PC-3 (cell line): ENCODE data around the gene PCBP3. TPM values are rescaled to one million over a fixed set of nuclear protein-coding genes. Genes with fewer than 3 reads are reported as not detected.

ENCODE experiments used
- ATAC-seq: fragments of 200-7000 bp; cut with Tn5 transposase; 2 replicates; pipeline ENCODE4 v1.9.1; 2020; ENCODE audit warnings: mild to moderate bottlenecking, moderate library complexity
- BruUV-seq: library from RNA; stranded (reverse); fragments of 400-500 nt; replicated peaks from 2 replicates; lab custom pipeline; 2021; lab: Mats Ljungman, UMichigan
- CTCF ChIA-PET: fragments of 300-600 bp; sonication (Branson Sonifier 250); formaldehyde crosslinking; loops from one replicate; lab custom pipeline; 2022; ENCODE audit warnings: antibody characterized with exemption; lab: Charles Lee
- POLR2A ChIA-PET: fragments of 300-600 bp; sonication (Branson Sonifier 250); formaldehyde crosslinking; loops from one replicate; lab custom pipeline; 2022; ENCODE audit warnings: antibody characterized with exemption; ENCODE audit not compliant: unreplicated experiment; lab: Charles Lee
- DNase-seq: peaks from one replicate; pipeline ENCODE4 v3.0.0-alpha.2; 2015
- H2AFZ ChIP-seq: fragments of 300-600 bp; sonication (generic); 2 replicates; pipeline ENCODE4 v1.6.0; 2016; ENCODE audit warnings: antibody characterized with exemption, low read length
- H3F3A ChIP-seq: fragments of 300-600 bp; sonication (generic); one replicate; pipeline ENCODE4 v1.6.0; 2017; ENCODE audit warnings: antibody characterized with exemption, low read length, control low read depth, mild to moderate bottlenecking; ENCODE audit not compliant: unreplicated experiment
- H3K27ac ChIP-seq: fragments of 300-600 bp; sonication (generic); 2 replicates; pipeline ENCODE4 v1.5.1; 2016; ENCODE audit warnings: mild to moderate bottlenecking, low read length
- H3K27me3 ChIP-seq: fragments of 300-600 bp; sonication (generic); 2 replicates; pipeline ENCODE4 v1.6.1; 2016; ENCODE audit warnings: low read length, mixed read lengths
- H3K36me3 ChIP-seq: fragments of 300-600 bp; sonication (generic); 2 replicates; pipeline ENCODE4 v1.6.1; 2016; ENCODE audit warnings: low read depth, mixed run types, low read length, mixed read lengths
- H3K4me1 ChIP-seq: fragments of 300-600 bp; sonication (generic); 2 replicates; pipeline ENCODE4 v1.5.1; 2016; ENCODE audit warnings: low read length; ENCODE audit not compliant: insufficient read depth
- H3K4me2 ChIP-seq: fragments of 300-600 bp; sonication (generic); 2 replicates; pipeline ENCODE4 v1.6.0; 2016; ENCODE audit warnings: low read length
- H3K4me3 ChIP-seq: fragments of 300-600 bp; sonication (generic); 2 replicates; pipeline ENCODE4 v1.5.1; 2016; ENCODE audit warnings: mild to moderate bottlenecking, low read length, mixed read lengths
- H3K79me2 ChIP-seq: fragments of 300-600 bp; sonication (generic); 2 replicates; pipeline ENCODE4 v1.6.1; 2017; ENCODE audit warnings: low read length, mixed read lengths
- H3K9ac ChIP-seq: fragments of 300-600 bp; sonication (generic); 2 replicates; pipeline ENCODE4 v1.6.0; 2016; ENCODE audit warnings: mild to moderate bottlenecking, low read length
- H3K9me2 ChIP-seq: fragments of 300-600 bp; sonication (generic); replicated peaks from 2 replicates; pipeline ENCODE4 v1.6.1; 2016; ENCODE audit warnings: mixed run types, low read length, mixed read lengths
- H3K9me3 ChIP-seq: fragments of 300-600 bp; sonication (generic); 2 replicates; pipeline ENCODE4 v1.6.1; 2016; ENCODE audit warnings: low read length, mixed read lengths
- H4K20me1 ChIP-seq: fragments of 300-600 bp; sonication (generic); 2 replicates; pipeline ENCODE4 v1.6.1; 2016; ENCODE audit warnings: low read length, mixed read lengths
- EZH2 ChIP-seq: fragments of 300-600 bp; sonication (generic); IDR thresholded peaks from one replicate; pipeline ENCODE4 v1.6.1; 2017; ENCODE audit warnings: antibody characterized with exemption, mild to moderate bottlenecking, low read length; ENCODE audit not compliant: unreplicated experiment
- EZH2phosphoT487 ChIP-seq: fragments of 300-600 bp; sonication (generic); IDR thresholded peaks from 2 replicates; pipeline ENCODE4 v1.6.1; 2018; ENCODE audit warnings: mild to moderate bottlenecking, antibody characterized with exemption, low read length, borderline replicate concordance
- intact Hi-C: fragments of 100-400 bp; cut with micrococcal nuclease; formaldehyde crosslinking; loops from 2 replicates; pipeline ENCODE4 v1.9.0; 2023
- total RNA-seq: library from RNA; depleted of rRNA; stranded (reverse); fragments of >200 nt; gene quantifications from 2 replicates; pipeline ENCODE4 v1.2.3, GENCODE V29; 2014
- TF ChIP-seq, protein P1 (sequence below): fragments of 300-600 bp; sonication (generic); conservative IDR thresholded peaks from 2 replicates; pipeline ENCODE4 v1.5.1; 2017; ENCODE audit warnings: antibody characterized with exemption, low read depth, mild to moderate bottlenecking, low read length

Gene PCBP3
- total RNA-seq, 1 experiment from 2014 or later, result 2.4 TPM

DNA sequence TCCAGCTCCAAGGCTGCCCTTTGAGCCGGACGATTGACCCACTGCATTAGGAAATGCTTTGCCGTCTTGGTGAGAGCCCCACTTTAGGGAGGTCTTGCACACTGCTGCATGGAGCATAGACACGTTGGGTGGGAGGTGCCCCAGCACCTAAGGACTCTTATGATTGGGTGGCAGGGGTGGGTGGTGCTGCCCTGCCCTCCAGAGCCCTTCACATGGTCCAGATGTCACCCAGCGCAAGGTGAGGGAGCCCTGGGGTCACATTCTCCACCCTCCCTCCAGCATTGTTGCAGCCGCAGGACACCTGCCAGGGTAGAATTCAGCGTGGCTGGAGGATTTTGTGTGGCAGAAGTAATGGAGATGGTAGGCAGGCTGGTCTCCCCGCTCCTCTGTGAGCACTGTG, 200.7 kb downstream of the PCBP3 start:
- ATAC-seq (no peak), DNase-seq (no peak)
- Histone ChIP-seq H3K9ac (no peak overlapping the region), H3F3A (no peaks in the 10 kb centered on the region), H3K27ac (no peak overlapping the region), H2AFZ (no peak overlapping the region), H3K36me3 (peaks cover 4% of the 10 kb centered on the region; the same call in 1 of the 2 replicates), H3K79me2 (no peaks in the 10 kb centered on the region), H3K9me3 (peaks cover 11% of the 10 kb centered on the region; the same call in 1 of the 2 replicates), H4K20me1 (no peaks in the 10 kb centered on the region), H3K4me1 (peaks cover 5% of the 10 kb centered on the region), H3K27me3 (no peaks in the 10 kb centered on the region), H3K4me2 (no peak overlapping the region), H3K4me3 (no peak overlapping the region), H3K9me2 (no peaks in the 10 kb centered on the region)
- no TSS peak for BruUV-seq
- POLR2A ChIA-PET, result no interaction called here
- intact Hi-C loops, result no loop called here
- TF ChIP-seq EZH2phosphoT487 (no peak), EZH2 (no peak)
- CTCF ChIA-PET, result no interaction called here

- ChIA-PET POLR2A (no interaction called here), CTCF (no interaction called here)
- H3K4me3 ChIP-seq, result no peak overlapping the region
- ATAC-seq (no peak), DNase-seq (no peak)
- no peaks in the 10 kb centered on the region for H3K9me2 ChIP-seq
- H3K36me3 ChIP-seq, result peaks cover 4% of the 10 kb centered on the region; the same call in 1 of the 2 replicates
- intact Hi-C loops, result no loop called here
- TF ChIP-seq EZH2 (no peak), EZH2phosphoT487 (no peak)
- TF ChIP-seq, protein P1, sequence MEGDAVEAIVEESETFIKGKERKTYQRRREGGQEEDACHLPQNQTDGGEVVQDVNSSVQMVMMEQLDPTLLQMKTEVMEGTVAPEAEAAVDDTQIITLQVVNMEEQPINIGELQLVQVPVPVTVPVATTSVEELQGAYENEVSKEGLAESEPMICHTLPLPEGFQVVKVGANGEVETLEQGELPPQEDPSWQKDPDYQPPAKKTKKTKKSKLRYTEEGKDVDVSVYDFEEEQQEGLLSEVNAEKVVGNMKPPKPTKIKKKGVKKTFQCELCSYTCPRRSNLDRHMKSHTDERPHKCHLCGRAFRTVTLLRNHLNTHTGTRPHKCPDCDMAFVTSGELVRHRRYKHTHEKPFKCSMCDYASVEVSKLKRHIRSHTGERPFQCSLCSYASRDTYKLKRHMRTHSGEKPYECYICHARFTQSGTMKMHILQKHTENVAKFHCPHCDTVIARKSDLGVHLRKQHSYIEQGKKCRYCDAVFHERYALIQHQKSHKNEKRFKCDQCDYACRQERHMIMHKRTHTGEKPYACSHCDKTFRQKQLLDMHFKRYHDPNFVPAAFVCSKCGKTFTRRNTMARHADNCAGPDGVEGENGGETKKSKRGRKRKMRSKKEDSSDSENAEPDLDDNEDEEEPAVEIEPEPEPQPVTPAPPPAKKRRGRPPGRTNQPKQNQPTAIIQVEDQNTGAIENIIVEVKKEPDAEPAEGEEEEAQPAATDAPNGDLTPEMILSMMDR, result no peak
- H4K20me1 ChIP-seq, result no peaks in the 10 kb centered on the region
- no peaks in the 10 kb centered on the region for H3K27me3 ChIP-seq
- H3K27ac ChIP-seq, result no peak overlapping the region
- no peak overlapping the region for H2AFZ ChIP-seq
- H3K9ac ChIP-seq, result no peak overlapping the region
- H3K4me2 ChIP-seq, result no peak overlapping the region
- no peaks in the 10 kb centered on the region for H3K4me1 ChIP-seq
- H3K79me2 ChIP-seq, result no peaks in the 10 kb centered on the region
- BruUV-seq, result no TSS peak
- no peaks in the 10 kb centered on the region for H3F3A ChIP-seq
- peaks cover 11% of the 10 kb centered on the region; the same call in 1 of the 2 replicates for H3K9me3 ChIP-seq
Measured at GRCh38 chr21:45845063-45845769, 201.7 kb downstream of the PCBP3 start.

DNA sequence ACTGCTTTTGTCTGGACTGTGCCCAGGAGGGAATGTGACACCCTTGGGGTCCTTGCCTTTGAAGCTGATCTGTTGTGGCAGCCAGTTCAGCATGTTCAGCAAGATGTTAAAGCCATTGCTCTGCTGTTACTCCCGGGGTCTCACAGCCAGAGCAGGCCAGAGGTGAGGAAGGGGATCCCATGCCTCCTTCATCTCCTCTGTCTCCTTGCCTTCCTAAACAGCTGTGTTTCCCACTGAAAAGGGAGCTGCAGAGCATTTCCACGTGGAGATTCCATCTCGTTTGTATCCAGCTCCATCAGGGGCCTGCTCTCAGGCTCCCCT, 202.2 kb downstream of the PCBP3 start:
- no peaks in the 10 kb centered on the region for H4K20me1 ChIP-seq
- no peak overlapping the region for H2AFZ ChIP-seq
- H3K27ac ChIP-seq, result no peak overlapping the region
- H3K27me3 ChIP-seq, result no peaks in the 10 kb centered on the region
- no peaks in the 10 kb centered on the region for H3K9me2 ChIP-seq
- H3K4me1 ChIP-seq, result no peaks in the 10 kb centered on the region
- TF ChIP-seq EZH2phosphoT487, result no peak
- TF ChIP-seq, protein P1, result no peak
- H3K36me3 ChIP-seq, result peaks cover 2% of the 10 kb centered on the region; the same call in 1 of the 2 replicates
- no peaks in the 10 kb centered on the region for H3F3A ChIP-seq
- intact Hi-C loops, result no loop called here
- H3K4me2 ChIP-seq, result no peak overlapping the region
- no peak for DNase-seq
- ChIA-PET POLR2A (no interaction called here), CTCF (no interaction called here)
- BruUV-seq, result no TSS peak
- H3K79me2 ChIP-seq, result no peaks in the 10 kb centered on the region
- peaks cover 8% of the 10 kb centered on the region; the same call in 1 of the 2 replicates for H3K9me3 ChIP-seq
- ATAC-seq, result no peak
- no peak overlapping the region for H3K4me3 ChIP-seq
- H3K9ac ChIP-seq, result no peak overlapping the region
